ENCODE measurements around the gene CCNT1. TPM values are rescaled to one million over a fixed set of nuclear protein-coding genes. Genes with fewer than 3 reads are reported as not detected.
A peak's percentile ranks its signal among the peaks of the same experiment; 100 is the strongest.
"Not testable (repeated sequence)": the region's sequence is repeated elsewhere in the genome, so short reads cannot be mapped to it uniquely, and the experiment has no call there.

CCNT1 gene
- total and polyA plus RNA-seq, 2 of the 4 experiments (the other 2 are of a cell fraction), result 9.0 to 74.0 TPM

DNA sequence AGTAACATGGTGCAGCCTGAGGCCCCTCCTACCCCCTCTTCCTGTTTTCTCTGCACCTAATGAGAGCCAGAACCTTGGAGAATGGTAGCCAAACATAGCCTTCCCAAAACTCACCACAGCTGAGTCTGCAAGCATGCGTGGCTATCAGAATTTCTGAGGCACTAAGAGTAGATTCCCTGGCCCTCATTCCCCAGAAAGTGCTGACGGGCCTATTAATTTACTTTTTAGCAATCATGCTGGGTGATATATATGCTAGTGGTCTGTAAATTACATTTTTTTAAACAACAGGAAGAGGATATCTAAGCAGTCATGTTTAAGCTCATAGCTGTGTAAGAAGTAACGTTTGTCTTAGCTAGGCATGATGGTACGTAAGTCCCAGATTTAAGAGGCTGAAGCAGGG lies 64.8 kb downstream of the CCNT1 start:
- H3K14ac ChIP-seq (replicated peaks; ENCODE audit: low read depth, low read length), result no peak overlapping the region
- no peak overlapping the region for H4K5ac ChIP-seq (ENCODE audit: low read depth, low read length)
- H3K79me1 ChIP-seq (ENCODE audit: low read depth in 1 of 2, low read length in 2 of 2), result peaks cover 0 to 6% of the 10 kb centered on the region in 2 experiments; a peak in 1 of 4 replicates
- H2BK20ac ChIP-seq (ENCODE audit: low read depth, low read length), result no peak overlapping the region
- intact Hi-C loops (cut with micrococcal nuclease), result no loop called here
- no peak overlapping the region for H3K18ac ChIP-seq (ENCODE audit: low read depth, low read length)
- H2AFZ ChIP-seq (replicated peaks; ENCODE audit: low read length, poor library complexity), result no peak overlapping the region
- dilution Hi-C loops (cut with HindIII; ENCODE audit: low sequenced_read_pairs, unreplicated experiment), result no loop called here
- no peaks in the 10 kb centered on the region for H3K27me3 ChIP-seq (ENCODE audit: control insufficient read depth, insufficient read depth, low read length)
- no peaks in the 10 kb centered on the region for H3K9me3 ChIP-seq (ENCODE audit: control insufficient read depth, insufficient read depth, low read length)
- CTCF ChIA-PET, result no interaction called here
- H3K9me1 ChIP-seq (ENCODE audit: insufficient read depth, low read length), result no peaks in the 10 kb centered on the region
- no peak overlapping the region for H3K56ac ChIP-seq (ENCODE audit: extremely low read depth, insufficient read depth, low read length)
- H4K20me1 ChIP-seq (ENCODE audit: insufficient read depth, low read length), result no peaks in the 10 kb centered on the region
- H2AK9ac ChIP-seq (replicated peaks; ENCODE audit: low read depth, low read length, poor library complexity), result no peak overlapping the region
- H4K8ac ChIP-seq (ENCODE audit: low read depth in 2 of 2, low read length in 2 of 2), result no peak overlapping the region
- H4K91ac ChIP-seq (ENCODE audit: insufficient read depth, low read depth, low read length), result no peak overlapping the region
- H3K4me3 ChIP-seq (ENCODE audit: insufficient read depth, low read depth, low read length), result no peak overlapping the region
- TF ChIP-seq RAD21 (IDR thresholded peaks at IDR 0.05; ENCODE audit: low read length) (no peak), MAFK (IDR thresholded peaks at IDR 0.05; ENCODE audit: low read depth, low read length) (no peak), FOS (IDR thresholded peaks at IDR 0.05; ENCODE audit: low read depth, low read length) (no peak), NFE2L2 (IDR thresholded peaks at IDR 0.05; ENCODE audit: low read depth, low read length) (no peak), MAZ (IDR thresholded peaks at IDR 0.05; ENCODE audit: borderline replicate concordance, low read depth, low read length) (no peak)
- TF ChIP-seq, protein P1, sequence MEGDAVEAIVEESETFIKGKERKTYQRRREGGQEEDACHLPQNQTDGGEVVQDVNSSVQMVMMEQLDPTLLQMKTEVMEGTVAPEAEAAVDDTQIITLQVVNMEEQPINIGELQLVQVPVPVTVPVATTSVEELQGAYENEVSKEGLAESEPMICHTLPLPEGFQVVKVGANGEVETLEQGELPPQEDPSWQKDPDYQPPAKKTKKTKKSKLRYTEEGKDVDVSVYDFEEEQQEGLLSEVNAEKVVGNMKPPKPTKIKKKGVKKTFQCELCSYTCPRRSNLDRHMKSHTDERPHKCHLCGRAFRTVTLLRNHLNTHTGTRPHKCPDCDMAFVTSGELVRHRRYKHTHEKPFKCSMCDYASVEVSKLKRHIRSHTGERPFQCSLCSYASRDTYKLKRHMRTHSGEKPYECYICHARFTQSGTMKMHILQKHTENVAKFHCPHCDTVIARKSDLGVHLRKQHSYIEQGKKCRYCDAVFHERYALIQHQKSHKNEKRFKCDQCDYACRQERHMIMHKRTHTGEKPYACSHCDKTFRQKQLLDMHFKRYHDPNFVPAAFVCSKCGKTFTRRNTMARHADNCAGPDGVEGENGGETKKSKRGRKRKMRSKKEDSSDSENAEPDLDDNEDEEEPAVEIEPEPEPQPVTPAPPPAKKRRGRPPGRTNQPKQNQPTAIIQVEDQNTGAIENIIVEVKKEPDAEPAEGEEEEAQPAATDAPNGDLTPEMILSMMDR (conservative IDR thresholded peaks at IDR 0.05; ENCODE audit: low read depth, low read length), result no peak
- TF ChIP-seq, protein P2, sequence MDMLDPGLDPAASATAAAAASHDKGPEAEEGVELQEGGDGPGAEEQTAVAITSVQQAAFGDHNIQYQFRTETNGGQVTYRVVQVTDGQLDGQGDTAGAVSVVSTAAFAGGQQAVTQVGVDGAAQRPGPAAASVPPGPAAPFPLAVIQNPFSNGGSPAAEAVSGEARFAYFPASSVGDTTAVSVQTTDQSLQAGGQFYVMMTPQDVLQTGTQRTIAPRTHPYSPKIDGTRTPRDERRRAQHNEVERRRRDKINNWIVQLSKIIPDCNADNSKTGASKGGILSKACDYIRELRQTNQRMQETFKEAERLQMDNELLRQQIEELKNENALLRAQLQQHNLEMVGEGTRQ (IDR thresholded peaks at IDR 0.05; ENCODE audit: low read depth, low read length), result no peak
- H3K4me1 ChIP-seq (ENCODE audit: control insufficient read depth, insufficient read depth, low read length), result no peaks in the 10 kb centered on the region
- no peak overlapping the region for H2BK5ac ChIP-seq (ENCODE audit: low read depth, low read length, poor library complexity, severe bottlenecking)
- no peak overlapping the region for H2BK15ac ChIP-seq (ENCODE audit: low read depth, low read length)
- WGBS, 2 experiments (ENCODE audit: extremely low coverage in 2 of 2, insufficient read length in 1 of 2), result 60% methylated on average over 1 of the region's 4 CpGs; no CpG with 5 or more reads in 1 of the 2 experiments
- peak; percentile 48; the same call in 1 of the 2 replicates for ATAC-seq (ENCODE audit: low read depth)
- H3K36me3 ChIP-seq (ENCODE audit: control insufficient read depth, insufficient read depth, low read length), result peaks cover 34% of the 10 kb centered on the region
- POLR2A ChIA-PET (ENCODE audit: unreplicated experiment), result no interaction called here
- no peak overlapping the region for H3K4me2 ChIP-seq (ENCODE audit: low read depth, low read length)
- H2AK5ac ChIP-seq (ENCODE audit: low read depth, low read length), result no peak overlapping the region
- H3K27ac ChIP-seq (ENCODE audit: insufficient read depth, low read length), result no peak overlapping the region
- BruUV-seq (replicated peaks), result no TSS peak
- H2BK120ac ChIP-seq (ENCODE audit: low read depth, low read length), result no peak overlapping the region
- H3K9ac ChIP-seq (ENCODE audit: low read depth, low read length), result no peak overlapping the region
- no peak for DNase-seq
- H3K4ac ChIP-seq (ENCODE audit: low read depth, low read length), result no peak overlapping the region
- in situ Hi-C loops (cut with MboI; ENCODE audit: low sequenced_read_pairs), result no loop called here
- no peak overlapping the region for H3K23ac ChIP-seq (ENCODE audit: low read depth, low read length)

GRCh38 chr12:48645354-48645753 lies 71.2 kb downstream of the CCNT1 start:
- H3K79me1 ChIP-seq (ENCODE audit: low read depth in 1 of 2, low read length in 2 of 2); H3K4ac ChIP-seq (ENCODE audit: low read depth, low read length); DNase-seq; H3K9me1 ChIP-seq (ENCODE audit: insufficient read depth, low read length); H2BK20ac ChIP-seq (ENCODE audit: low read depth, low read length); H3K27me3 ChIP-seq (ENCODE audit: control insufficient read depth, insufficient read depth, low read length); H2AFZ ChIP-seq (replicated peaks; ENCODE audit: low read length, poor library complexity); POLR2A ChIA-PET (ENCODE audit: unreplicated experiment); H4K91ac ChIP-seq (ENCODE audit: insufficient read depth, low read depth, low read length); H3K23ac ChIP-seq (ENCODE audit: low read depth, low read length); H2BK5ac ChIP-seq (ENCODE audit: low read depth, low read length, poor library complexity, severe bottlenecking); H3K9ac ChIP-seq (ENCODE audit: low read depth, low read length); dilution Hi-C loops (cut with HindIII; ENCODE audit: low sequenced_read_pairs, unreplicated experiment); H3K9me3 ChIP-seq (ENCODE audit: control insufficient read depth, insufficient read depth, low read length); H3K4me1 ChIP-seq (ENCODE audit: control insufficient read depth, insufficient read depth, low read length); in situ Hi-C loops (cut with MboI; ENCODE audit: low sequenced_read_pairs); H3K18ac ChIP-seq (ENCODE audit: low read depth, low read length); H4K20me1 ChIP-seq (ENCODE audit: insufficient read depth, low read length); H2AK9ac ChIP-seq (replicated peaks; ENCODE audit: low read depth, low read length, poor library complexity); H2BK120ac ChIP-seq (ENCODE audit: low read depth, low read length); H4K5ac ChIP-seq (ENCODE audit: low read depth, low read length); H3K14ac ChIP-seq (replicated peaks; ENCODE audit: low read depth, low read length); H3K36me3 ChIP-seq (ENCODE audit: control insufficient read depth, insufficient read depth, low read length); H3K56ac ChIP-seq (ENCODE audit: extremely low read depth, insufficient read depth, low read length); H2BK15ac ChIP-seq (ENCODE audit: low read depth, low read length); H4K8ac ChIP-seq (ENCODE audit: low read depth in 2 of 2, low read length in 2 of 2); intact Hi-C loops (cut with micrococcal nuclease); BruUV-seq (replicated peaks); H3K4me3 ChIP-seq (ENCODE audit: insufficient read depth, low read depth, low read length); CTCF ChIA-PET; H3K27ac ChIP-seq (ENCODE audit: insufficient read depth, low read length); H3K4me2 ChIP-seq (ENCODE audit: low read depth, low read length); H2AK5ac ChIP-seq (ENCODE audit: low read depth, low read length); ATAC-seq (ENCODE audit: low read depth): not testable (repeated sequence)
- WGBS, 2 experiments (ENCODE audit: extremely low coverage in 2 of 2, insufficient read length in 1 of 2), result no CpG with 5 or more reads among the region's 8 CpGs
